Measurements from ENCODE around the gene IRF9.
A peak's percentile ranks its signal among the peaks of the same experiment; 100 is the strongest.
"Not testable (repeated sequence)": the region's sequence is repeated elsewhere in the genome, so short reads cannot be mapped to it uniquely, and the experiment has no call there.

The IRF9 gene

DNA sequence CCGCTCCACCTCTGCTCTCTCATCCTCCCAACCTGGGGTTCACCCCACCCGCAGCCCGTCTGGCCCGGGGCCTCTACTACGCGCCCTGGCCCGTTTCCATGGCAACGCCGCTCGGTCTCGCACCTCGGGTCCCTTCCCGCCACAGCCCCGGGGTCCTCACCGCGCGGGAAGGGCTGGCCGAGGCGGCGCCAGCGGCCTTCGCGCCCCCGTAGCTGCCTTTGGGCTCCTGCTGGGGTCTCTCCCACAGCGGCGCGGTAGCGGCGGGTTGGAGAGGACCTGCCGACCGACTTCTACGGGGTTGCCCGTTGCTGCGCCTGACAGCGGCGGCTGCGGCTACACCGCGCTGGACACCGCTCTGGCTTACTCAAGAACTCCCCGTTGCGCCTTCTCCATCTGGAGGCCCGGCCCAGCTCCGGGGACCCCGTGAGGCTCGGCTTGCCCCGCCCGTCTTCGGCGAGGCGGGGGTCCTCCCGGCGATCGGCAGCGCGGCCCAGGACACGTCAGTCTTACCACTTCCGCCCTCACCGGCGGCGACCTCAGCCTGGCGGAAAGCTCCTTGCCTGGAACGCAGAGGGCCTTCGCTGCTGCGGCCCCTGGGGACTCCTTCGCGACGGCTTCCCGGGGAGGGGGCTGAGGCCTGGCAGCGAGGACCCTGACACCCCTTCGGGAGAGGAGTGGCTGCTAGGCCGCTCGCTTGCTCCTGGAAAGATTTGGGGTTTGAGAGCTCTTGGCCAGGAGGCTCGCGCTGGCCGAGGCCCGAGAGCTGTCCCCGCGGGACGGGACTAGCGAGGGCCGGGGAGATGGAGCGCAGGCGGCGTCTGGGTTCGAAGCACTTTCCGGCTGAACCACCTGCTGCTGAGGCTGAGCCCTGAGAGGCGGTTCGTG, 34.4 kb downstream of the IRF9 start, which contains the start of gene TM9SF1:
Gene TM9SF1 (minus strand): TSS at position 256 of the 885 bp plus-strand sequence. CDS start 422 bp downstream, outside the sequence.
- DNase-seq: peak; percentile 93

DNA sequence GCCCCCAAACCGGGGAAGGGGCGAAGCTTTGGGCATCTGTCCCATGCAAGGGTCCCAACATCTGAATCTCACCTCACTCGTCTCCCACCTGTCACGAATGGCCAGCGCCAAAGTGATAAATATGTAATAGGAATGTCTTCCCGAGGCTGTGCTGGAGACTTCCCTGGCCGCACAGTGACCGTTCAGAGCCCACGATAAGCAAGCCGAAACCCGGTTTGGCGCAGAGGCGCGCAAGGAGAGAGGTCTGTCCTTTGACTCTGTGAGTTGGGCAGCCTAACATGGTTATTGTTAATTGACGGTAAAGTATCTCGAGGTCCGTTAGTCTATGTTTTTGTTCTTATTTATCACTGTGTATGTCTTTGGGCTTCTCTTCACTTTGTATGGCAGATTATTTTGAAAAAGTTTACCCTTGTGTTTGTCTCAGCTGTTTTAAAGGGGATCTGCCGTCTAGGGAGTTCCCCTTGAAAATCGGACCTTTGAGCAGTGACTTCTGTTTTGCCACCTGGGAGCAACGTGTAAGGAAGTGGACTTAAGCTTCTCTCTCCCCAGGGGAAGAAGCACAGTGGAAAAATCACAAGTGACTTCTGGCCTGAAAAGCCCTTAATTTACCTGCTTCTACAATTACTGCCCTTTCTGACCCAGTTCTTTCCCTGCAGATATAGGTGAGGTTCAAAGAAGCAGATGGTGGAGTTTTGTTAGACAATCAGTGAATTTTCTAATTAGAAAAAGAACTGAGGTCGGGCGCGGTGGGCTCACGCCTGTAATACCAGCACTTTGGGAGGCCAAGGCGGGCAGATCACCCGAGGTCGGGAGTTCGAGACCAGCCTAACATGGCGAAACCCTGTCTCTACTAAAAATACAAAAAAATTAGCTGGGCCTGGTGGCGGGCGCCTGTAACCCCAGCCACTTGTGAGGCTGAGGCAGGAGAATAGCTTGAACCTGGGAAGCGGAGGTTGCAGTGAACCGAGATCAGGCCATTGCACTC, 35.3 kb downstream of the IRF9 start:
- no peak for DNase-seq

DNA sequence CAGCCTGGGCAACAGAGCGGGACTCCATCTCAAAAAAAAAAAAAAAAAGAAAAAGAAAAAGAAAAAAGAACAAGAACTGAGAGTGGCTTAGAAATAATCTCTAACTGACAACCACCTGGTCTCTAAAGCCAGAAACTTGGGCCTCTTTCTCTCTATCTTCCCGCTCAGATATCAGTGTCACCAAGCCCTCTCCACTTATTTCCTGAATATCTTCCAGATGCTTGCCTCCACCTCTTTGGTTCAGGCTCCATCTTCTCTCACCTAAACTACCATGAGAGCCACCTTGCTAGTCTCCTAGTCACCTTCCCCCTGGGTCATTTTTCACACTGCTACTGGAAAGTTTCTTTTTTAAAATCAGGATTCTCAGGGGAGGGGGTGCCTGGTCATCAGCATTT, 36.0 kb downstream of the IRF9 start:
- DNase-seq: no peak

DNA sequence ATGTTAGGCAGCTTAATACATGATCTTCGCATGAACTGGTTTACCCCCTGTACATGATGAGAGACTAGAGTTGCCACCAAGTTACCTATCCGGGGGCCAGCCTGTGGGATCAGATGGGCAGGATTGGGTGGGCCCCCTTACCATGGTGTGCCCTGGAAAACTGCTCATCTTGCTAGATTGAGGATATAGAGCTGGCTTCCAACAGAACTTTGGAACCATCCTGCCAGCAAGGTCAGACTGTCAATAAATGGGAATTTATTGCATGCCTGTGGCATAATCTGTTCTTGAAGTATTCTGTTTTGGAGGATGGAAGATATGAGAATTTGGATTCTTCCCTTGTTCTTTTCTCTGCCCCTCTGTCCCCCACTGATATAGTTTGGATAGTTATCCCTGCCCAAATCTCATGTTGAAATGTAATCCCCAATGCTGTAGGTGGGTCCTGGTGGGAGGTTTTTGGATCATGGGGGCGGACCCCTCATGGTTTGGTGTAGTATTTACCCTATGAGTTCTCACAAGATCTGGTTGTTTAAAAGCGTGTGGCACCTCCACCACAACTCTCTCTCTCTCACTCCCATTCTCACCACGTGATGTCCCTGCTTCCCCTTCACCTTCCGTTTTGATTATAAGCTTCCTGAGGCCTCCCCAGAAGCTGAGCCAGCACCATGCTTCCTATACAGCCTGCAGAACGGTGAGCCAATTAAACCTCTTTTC, 37.9 kb downstream of the IRF9 start:
- DNase-seq: no peak

DNA sequence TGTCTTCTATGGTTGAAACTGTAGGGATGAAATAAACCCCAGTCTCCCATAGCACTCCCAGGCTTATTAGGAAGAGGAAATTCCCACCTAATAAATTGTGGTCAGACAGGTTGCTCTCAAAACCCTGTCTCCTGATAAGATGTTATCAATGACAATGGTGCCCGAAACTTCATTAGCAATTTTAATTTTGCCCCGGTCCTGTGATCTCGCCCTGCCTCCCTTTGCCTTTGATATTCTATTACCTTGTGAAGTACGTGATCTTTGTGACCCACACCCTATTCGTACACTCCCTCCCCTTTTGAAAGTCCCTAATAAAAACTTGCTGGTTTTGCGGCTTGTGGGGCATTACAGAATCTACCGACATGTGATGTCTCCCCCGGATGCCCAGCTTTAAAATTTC, 41.5 kb downstream of the IRF9 start:
- DNase-seq: not testable (repeated sequence)

DNA sequence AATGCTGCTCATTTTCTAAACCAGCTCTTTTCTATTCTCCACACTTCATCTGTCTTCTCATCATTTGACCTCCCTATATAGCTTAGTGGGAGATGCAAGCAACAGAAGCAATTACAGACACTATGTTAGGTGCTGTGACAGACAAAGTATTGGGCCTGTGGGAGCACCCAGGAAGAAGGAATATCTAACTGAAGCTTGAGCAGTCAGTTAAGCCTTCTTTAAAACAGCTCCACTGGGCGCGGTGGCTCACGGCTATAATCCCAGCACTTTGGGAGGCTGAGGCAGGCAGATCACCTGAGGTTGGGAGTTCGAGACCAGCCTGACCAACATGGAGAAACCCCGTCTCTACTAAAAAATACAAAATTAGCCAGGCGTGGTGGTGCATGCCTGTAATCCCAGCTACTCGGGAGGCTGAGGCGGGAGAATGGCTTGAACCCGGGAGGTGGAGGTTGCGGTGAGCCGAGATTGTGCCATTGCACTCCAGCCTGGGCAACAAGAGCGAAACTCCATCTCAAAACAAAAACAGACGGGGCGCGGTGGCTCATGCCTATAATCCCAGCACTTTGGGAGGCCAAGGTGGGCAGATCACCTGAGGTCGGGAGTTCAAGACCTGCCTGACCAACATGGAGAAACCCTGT, 42.3 kb downstream of the IRF9 start:
- DNase-seq: not testable (repeated sequence)

DNA sequence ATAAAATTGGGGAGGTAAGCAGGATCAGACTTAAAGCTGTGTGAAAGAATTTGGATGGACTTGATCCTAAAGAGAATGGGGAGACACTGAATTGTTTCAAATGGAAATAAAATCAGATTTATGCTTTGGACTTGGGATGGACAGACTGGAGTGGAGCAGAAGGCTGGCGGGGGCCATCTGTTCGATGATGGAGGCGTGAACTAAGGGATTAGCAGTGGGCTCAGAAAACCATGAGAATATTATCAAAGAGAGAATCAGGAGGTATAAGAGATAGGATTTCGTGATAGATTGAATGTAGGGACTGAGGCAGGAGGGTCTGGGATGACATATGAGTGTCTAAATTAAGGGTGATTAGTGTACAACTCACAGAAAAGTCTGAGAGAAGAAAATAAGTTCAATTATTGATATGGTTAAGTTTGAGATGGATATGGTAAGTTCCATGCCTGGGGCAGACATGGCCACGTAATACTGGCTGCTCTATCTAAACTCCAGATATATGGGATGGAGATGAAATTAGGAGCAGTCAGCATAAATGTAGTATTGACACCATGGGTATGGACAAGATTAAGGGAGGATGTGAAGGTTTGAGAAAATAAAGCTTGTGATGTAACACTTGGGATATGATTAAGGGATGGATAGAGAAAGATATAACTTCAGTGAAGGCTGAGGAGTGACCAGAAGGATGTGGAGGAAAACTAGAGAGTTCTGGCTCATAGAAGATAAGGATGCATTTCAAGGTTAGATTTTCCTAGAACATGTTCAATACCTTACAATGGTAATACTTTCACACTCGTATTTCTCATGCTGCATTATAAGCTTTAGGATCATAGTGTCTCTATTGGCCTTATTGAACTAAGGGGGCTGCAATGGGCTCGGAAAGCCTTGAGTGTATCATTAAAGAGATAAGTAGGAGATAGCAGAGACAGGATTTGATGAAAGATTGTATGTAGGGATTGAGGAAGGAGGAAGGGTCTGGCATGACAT, 43.4 kb downstream of the IRF9 start:
- no peak for DNase-seq

DNA sequence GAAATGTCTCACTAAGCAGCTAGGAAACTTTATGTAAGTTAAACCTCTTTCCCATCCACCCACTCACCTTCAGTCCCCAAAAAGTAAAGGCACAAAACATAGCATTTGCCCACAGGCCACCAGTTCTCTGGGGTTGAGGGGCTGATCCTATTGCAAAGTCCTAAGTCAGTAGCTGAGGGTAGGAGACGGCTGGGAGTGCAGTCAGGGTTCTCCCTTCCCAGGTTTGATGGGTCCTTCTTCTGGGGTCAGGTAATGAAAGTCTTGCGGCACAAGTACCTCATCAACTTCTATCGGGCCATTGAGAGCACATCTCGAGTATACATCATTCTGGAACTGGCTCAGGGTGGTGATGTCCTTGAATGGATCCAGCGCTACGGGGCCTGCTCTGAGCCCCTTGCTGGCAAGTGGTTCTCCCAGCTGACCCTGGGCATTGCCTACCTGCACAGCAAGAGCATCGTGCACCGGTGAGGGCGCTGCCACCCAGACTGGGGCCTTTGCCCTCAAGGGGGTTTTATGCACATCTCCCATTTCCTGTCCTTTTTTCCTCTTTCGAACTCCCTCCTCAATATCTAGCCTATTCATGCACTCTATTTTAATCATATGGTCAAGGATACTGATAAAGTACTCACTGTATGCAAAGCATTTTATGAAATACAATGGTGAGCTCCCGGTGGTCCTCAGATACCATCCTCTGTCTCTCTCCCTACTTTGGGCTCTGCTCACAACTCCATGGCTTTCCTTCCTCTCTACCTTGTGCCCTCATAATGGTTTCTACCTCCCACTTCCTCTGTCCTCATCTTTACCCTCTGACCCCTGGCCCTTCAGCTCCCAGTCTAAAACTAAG, 45.4 kb downstream of the IRF9 start:
- DNase-seq: no peak

DNA sequence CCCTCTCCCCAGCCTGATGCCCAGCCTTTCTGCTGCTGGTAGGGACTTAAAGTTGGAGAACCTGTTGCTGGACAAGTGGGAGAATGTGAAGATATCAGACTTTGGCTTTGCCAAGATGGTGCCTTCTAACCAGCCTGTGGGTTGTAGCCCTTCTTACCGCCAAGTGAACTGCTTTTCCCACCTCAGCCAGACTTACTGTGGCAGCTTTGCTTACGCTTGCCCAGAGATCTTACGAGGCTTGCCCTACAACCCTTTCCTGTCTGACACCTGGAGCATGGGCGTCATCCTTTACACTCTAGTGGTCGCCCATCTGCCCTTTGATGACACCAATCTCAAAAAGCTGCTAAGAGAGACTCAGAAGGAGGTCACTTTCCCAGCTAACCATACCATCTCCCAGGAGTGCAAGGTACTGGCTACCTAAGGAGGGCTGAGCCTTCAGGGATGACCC, 46.1 kb downstream of the IRF9 start:
- no peak for DNase-seq

DNA sequence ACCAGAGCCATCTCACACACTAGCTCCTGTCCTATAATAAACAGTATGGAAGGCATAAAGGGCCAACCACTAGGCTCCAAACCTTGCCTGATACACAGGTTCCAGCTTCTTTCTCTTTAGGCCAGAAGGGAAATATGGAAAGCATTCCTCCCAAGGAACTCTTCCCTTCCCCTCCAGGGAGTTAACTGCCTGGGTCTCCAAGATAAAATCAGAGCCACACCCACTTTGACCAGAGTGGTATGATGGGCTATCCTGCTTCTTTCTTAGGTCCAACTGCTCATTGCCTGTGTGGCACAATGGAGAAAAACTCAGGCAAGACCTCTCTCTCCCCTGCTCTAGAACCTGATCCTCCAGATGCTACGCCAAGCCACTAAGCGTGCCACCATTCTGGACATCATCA, 46.6 kb downstream of the IRF9 start:
- DNase-seq: no peak

DNA sequence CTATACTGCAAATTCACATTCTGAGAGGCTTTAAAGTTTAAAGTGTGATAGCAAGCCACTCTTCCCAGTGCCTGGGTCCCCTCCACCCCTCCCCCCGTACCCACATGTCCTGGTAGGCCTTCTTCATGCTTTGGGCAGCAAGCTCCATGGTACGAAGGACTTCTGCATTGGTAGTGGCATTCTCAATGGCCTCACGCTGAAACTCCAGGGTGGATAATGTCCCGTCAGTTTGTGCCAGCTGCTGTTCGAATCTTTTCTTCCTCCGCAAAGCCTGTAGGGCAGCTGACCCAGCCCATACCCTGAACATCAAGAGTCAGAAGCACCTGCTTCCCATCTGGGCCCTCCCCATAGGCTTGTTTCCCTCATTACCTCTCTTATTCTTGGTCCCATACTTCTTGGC, 50.2 kb downstream of the IRF9 start:
- DNase-seq: no peak

DNA sequence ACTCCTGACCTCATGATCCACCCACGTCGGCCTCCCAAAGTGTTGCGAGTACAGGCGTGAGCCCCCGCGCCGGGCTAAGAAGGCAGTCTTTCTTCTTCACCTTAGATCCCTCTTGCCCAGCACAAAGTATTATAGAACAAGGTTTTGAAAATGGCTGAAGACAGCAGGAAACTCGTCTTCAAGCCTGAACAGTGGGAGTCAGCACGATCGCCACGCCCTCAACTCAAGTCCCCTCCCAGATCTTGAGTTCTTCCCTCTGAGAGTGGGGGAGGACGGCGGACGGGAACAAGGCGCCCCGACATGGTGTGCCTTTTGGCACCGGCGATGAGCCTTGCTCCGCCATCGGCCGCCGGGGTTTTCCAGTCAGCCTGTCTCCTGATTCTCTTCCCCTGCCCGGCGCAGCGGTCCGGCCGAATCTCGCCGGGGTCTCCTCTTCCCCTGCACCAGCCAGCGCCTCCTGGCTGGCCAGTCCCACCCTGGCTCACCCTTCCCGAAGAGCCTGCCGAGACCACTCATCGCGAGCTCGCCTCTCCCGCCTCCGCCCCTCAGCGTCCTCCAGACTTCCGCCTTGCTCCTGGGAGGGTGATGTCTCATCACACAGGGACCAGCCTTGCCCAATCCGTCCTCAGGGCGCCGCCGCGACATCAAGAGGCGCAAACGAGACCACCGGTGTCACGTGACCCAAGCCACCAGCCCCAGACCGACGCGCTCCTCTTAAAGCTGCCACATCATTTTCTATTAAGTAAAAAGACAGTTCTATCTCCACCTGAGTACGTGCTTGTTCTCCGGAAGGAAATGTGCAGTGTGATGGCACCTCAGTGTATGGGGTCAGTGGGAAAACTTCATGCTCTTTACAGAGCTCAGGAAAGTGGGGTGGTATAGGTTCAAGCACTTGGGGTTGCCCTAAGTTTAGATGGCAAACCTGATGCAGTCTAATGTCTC, 52.1 kb downstream of the IRF9 start, which contains the start of gene CHMP4A:
Gene CHMP4A (minus strand): TSS at position 565 of the 942 bp plus-strand sequence. CDS start 49 bp downstream, at position 516.
- peak; percentile 95 for DNase-seq

DNA sequence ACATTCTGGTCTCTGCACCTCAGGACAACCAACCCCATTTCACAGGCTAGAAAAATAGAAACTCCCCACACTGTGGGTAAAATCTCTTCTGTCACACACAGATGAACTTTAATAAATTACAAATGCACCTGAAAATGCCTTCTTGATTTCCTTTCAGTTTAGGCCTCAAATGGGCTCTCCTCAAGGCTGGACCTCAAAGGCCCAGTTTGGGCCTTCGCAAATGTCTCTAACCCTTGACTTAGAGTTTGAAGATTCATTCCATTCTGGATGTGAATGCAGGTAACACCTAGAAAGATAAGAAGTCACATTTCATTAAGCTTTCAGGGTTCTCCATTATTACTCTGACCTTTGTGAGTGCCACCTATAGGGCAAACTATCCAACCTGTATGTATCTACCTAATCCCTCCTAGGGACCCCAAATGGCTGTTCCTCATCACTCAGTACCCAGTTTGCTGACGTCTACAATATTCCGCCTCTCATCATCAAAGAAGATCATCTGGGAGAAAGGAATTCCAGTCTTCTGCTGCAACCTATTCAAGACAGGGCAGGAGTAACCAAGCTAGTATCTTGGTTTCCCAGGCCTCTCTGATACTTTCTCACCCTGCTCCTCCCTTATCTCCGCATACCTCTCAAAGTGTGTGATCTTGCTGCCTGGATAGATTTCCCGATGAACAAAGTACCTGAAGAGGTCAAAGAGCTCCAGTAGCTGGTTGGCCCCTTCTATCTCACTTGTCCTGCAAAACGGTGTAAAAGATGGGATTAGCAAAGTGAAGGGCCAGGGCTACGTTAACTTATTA, 53.0 kb downstream of the IRF9 start:
- no peak for DNase-seq

DNA sequence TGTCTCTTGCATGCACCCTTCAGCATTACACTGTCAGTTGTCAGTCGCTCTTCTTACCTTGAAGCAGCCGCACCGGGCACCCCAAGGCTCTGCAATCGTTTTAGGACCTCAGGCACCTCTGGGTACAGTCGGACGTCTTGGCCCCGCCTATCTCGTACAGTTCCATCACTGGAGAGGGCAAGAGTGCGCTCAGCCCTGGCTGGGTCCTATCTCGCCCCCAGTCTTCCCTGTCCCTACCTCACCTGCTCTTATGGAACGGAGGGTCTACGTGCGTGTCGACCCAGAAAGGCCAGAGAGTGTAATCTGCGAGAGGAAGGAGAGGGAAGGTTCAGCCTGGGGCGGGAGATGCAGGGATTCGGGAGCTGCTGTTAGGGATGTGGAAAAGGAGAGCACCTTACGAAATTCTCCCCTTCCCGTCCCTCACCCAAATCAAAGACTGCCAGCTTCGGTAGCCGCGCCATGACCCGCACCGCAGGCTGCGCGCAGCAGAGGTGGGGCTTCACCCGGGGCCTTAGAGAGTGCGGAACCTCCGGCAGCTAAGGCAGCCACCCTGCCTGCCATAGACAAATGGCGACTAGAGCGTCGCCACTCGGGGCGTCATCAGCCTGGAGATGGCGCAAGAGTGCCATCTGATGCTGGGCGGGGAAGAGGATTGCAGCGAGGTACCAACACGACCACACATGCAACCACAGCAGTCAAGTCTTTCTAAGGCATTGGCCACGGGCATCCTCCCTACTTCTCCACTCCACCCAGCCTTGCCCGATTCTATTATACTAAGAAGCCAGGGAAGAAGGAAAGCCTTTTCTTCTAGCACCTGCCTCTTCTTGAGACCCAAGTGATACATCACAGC, 54.7 kb downstream of the IRF9 start, which contains the start of gene MDP1:
Gene MDP1 (minus strand): TSS at position 572 of the 850 bp plus-strand sequence. CDS start 111 bp downstream, at position 461.
- DNase-seq: peak; percentile 88
